A549 (cell line): ENCODE measurements around the gene TBC1D10A. TPM values are rescaled to one million over a fixed set of nuclear protein-coding genes. Genes with fewer than 3 reads are reported as not detected.

Experiments
- ATAC-seq, 2 experiments: fragments of 200-7000 bp in 1 of 2; fragments of >200 bp in 1 of 2; cut with Nextera tagmentation in 1 of 2; cut with Tn5 transposase in 1 of 2; 3 replicates each; pipeline versions ENCODE4 v1.8.0 to v1.9.1; 2018 to 2020; ENCODE audit warnings: mild to moderate bottlenecking in 1 of 2, moderate library complexity in 1 of 2
- CTCF ChIA-PET: fragments of 300-600 bp; sonication (Branson Sonifier 250); formaldehyde crosslinking; extraction: SDS; loops from one replicate; lab custom pipeline; 2021; ENCODE audit warnings: antibody characterized with exemption, inconsistent platforms; lab: Yijun Ruan, JAX
- POLR2A ChIA-PET: fragments of 350-600 bp; formaldehyde crosslinking; extraction: SDS; loops from one replicate; lab custom pipeline; 2021; ENCODE audit warnings: antibody characterized with exemption, inconsistent platforms; lab: Yijun Ruan, JAX
- DNase-seq, 2 experiments: peaks; one replicate each; pipeline versions ENCODE4 v3.0.0 to v3.0.0-alpha.2; 2011 to 2016; ENCODE audit warnings: low read depth in 1 of 2, low spot score in 1 of 2
- FAIRE-seq: peaks from 2 replicates; lab custom pipeline; 2011; peaks lifted over from hg19 to GRCh38; lab: Jason Lieb, UNC
- H3K27ac ChIP-seq, 2 experiments: fragments of >200 bp; sonication (Bioruptor Twin); formaldehyde crosslinking; 3 replicates each; pipeline ENCODE4 v1.5.1; 2016 to 2017
- H3K4me1 ChIP-seq: fragments of >200 bp; sonication (Bioruptor Twin); formaldehyde crosslinking; 3 replicates; pipeline ENCODE4 v1.6.1; 2016
- H3K4me2 ChIP-seq: fragments of >200 bp; sonication (Bioruptor Twin); formaldehyde crosslinking; 3 replicates; pipeline ENCODE4 v1.6.1; 2016
- H3K4me3 ChIP-seq: fragments of >200 bp; sonication (Bioruptor Twin); formaldehyde crosslinking; 3 replicates; pipeline ENCODE4 v1.5.1; 2016
- H3K9me3 ChIP-seq: fragments of >200 bp; sonication (Bioruptor Twin); formaldehyde crosslinking; 3 replicates; pipeline ENCODE4 v1.6.1; 2016
- BCL3 ChIP-seq: fragments of >200 bp; sonication (Bioruptor Twin); formaldehyde crosslinking; IDR thresholded peaks from 3 replicates; pipeline ENCODE4 v1.6.1; 2016
- CHD4 ChIP-seq: fragments of 200-600 bp; sonication (generic); IDR thresholded peaks from 2 replicates; pipeline ENCODE4 v1.6.1; 2016; ENCODE audit warnings: antibody characterized with exemption, mild to moderate bottlenecking, borderline replicate concordance
- CTCF ChIP-seq: fragments of >200 bp; sonication (Bioruptor Twin); formaldehyde crosslinking; IDR thresholded peaks from 3 replicates; pipeline ENCODE4 v1.5.1; 2016
- EHF ChIP-seq: fragments of 250-450 bp; sonication (Bioruptor Pico); IDR thresholded peaks from 2 replicates; pipeline ENCODE4 v1.5.0; 2020; ENCODE audit warnings: mild to moderate bottlenecking
- EHMT2 ChIP-seq: fragments of 200-600 bp; sonication (generic); IDR thresholded peaks from 2 replicates; pipeline ENCODE4 v1.6.1; 2016; ENCODE audit warnings: antibody characterized with exemption, low read depth, mild to moderate bottlenecking, moderate library complexity
- FOSB ChIP-seq: fragments of 250-450 bp; sonication (Bioruptor Pico); IDR thresholded peaks from 2 replicates; pipeline ENCODE4 v1.5.0; 2020; ENCODE audit warnings: mild to moderate bottlenecking, moderate library complexity
- FOSL2 ChIP-seq, 2 experiments: fragments of 450-650 bp in 1 of 2; fragments of >200 bp in 1 of 2; sonication (Bioruptor Twin) in 1 of 2; formaldehyde crosslinking; IDR thresholded peaks; 2 replicates each; pipeline versions ENCODE4 v1.5.0 to v1.6.1; 2016 to 2020; ENCODE audit warnings: mild to moderate bottlenecking in 1 of 2, moderate library complexity in 1 of 2
- FOXS1 ChIP-seq: fragments of 250-450 bp; sonication (Bioruptor Pico); IDR thresholded peaks from 2 replicates; pipeline ENCODE4 v1.5.0; 2020; ENCODE audit warnings: mild to moderate bottlenecking, moderate library complexity
- GATA3 ChIP-seq: IDR thresholded peaks from 2 replicates; pipeline ENCODE4 v1.6.1; 2012; ENCODE audit warnings: borderline replicate concordance
- HDAC2 ChIP-seq: fragments of 200-600 bp; sonication (generic); IDR thresholded peaks from 2 replicates; pipeline ENCODE4 v1.6.1; 2016
- JUN ChIP-seq, 2 experiments: fragments of >200 bp; sonication (Bioruptor Twin); formaldehyde crosslinking; IDR thresholded peaks; 2 replicates in 1 of 2; 3 replicates in 1 of 2; pipeline ENCODE4 v1.6.1; 2016 to 2017
- JUNB ChIP-seq: fragments of >200 bp; sonication (Bioruptor Twin); formaldehyde crosslinking; IDR thresholded peaks from 2 replicates; pipeline ENCODE4 v1.6.1; 2016
- KDM1A ChIP-seq: fragments of 200-600 bp; sonication (generic); IDR thresholded peaks from 2 replicates; pipeline ENCODE4 v1.6.1; 2016; ENCODE audit warnings: low read depth, mild to moderate bottlenecking
- MAFK ChIP-seq: fragments of 450-650 bp; IDR thresholded peaks from 2 replicates; pipeline ENCODE4 v1.6.1; 2014; ENCODE audit not compliant: partially characterized antibody
- PHF8 ChIP-seq: fragments of 200-600 bp; sonication (generic); IDR thresholded peaks from 2 replicates; pipeline ENCODE4 v1.6.1; 2016; ENCODE audit warnings: low read depth, mild to moderate bottlenecking, antibody characterized with exemption, moderate library complexity, borderline replicate concordance
- POLR2A ChIP-seq: IDR thresholded peaks from 2 replicates; pipeline ENCODE4 v1.6.1; 2012; ENCODE audit warnings: mild to moderate bottlenecking, low read length
- TFCP2L1 ChIP-seq: fragments of 250-450 bp; sonication (Bioruptor Pico); IDR thresholded peaks from 2 replicates; pipeline ENCODE4 v1.5.0; 2021; ENCODE audit warnings: mild to moderate bottlenecking
- ZFP36 ChIP-seq: fragments of 450-650 bp; IDR thresholded peaks from 2 replicates; pipeline ENCODE4 v1.6.1; 2014; ENCODE audit warnings: borderline replicate concordance; ENCODE audit not compliant: partially characterized antibody
- ZSCAN20 ChIP-seq: fragments of 250-450 bp; sonication (Bioruptor Pico); IDR thresholded peaks from 2 replicates; pipeline ENCODE4 v1.8.0; 2022; ENCODE audit warnings: mild to moderate bottlenecking, moderate library complexity
- WGBS: methylation state at CpG from one replicate; pipeline ENCODE4 v1.1.6; 2017; ENCODE audit errors: missing lambda C conversion rate; 5-methylcytosine and 5-hydroxymethylcytosine counted together
- polyA plus RNA-seq, 4 experiments: library from polyadenylated mRNA; depleted of rRNA in 3 of 4; stranded (reverse); fragments of >200 nt; fragmentation: RNase III in 1 of 4; extraction: RNeasy Plus Mini Kit Qiagen cat#74134 plus additional on column Dnase treatment in 1 of 4; gene quantifications; 2 replicates in 3 of 4; 3 replicates in 1 of 4; pipeline ENCODE4 v1.2.3, GENCODE V29; 2011 to 2017
- TF ChIP-seq, protein P1 (sequence below): fragments of 150-350 bp; IDR thresholded peaks from 2 replicates; pipeline ENCODE4 v1.6.1; 2014; ENCODE audit warnings: low read depth, mild to moderate bottlenecking, low read length
- TF ChIP-seq, protein P2 (sequence below): IDR thresholded peaks from 2 replicates; pipeline ENCODE4 v1.6.1; 2012
- TF ChIP-seq, protein P3 (sequence below): fragments of 250-450 bp; sonication (Bioruptor Pico); IDR thresholded peaks from 2 replicates; pipeline ENCODE4 v1.5.0; 2020; ENCODE audit warnings: low read depth, mild to moderate bottlenecking, moderate library complexity

Gene TBC1D10A
- polyA plus RNA-seq, 2 of the 4 experiments (the other 2 are of a cell fraction): 5.8 to 6.8 TPM

DNA sequence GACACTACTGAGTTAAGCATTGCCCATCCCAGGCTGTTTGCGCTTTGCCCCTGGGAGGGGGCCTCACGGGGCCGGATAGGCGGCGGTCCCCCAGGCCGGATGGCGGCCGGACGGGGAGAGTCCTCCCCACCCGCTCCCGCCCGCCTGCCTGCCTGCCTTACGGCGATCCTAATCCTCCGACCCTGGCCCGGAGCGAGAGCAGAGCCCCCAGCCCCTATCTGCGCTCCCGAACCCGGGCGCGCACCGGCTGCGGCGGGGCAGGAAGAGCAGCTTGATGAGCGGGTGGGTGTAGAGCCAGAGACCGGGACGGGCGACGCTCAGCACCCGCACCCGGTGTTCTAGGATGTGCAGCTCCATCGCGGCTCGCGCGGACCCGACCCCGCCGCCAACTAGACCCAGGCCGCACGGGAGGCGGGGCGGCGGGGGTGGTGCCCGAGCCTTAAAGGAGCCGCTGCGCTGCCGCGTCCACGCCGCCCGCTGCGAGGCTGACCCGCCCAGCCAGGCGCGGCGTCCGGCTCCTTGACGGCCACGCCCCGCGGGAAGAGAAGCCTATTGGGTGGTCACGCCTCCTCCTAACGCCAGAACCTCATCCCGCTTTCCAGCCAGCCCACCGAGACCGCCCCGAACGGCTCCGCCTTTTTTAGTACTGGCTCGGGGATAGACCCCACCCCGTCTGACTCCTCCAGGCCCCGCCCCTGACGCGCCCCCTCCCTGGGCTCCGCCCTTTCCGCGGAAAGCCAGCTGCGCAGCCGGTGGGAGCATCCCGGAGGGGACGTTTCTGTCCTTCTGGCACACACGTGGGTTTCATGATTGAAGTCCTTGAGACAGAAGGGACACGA is 37.4 kb downstream of the TBC1D10A start, which contains the start of gene CASTOR1:
Gene CASTOR1 (minus strand): TSS at position 365 of the 839 bp plus-strand sequence. CDS start 8 bp downstream, at position 357.
- FAIRE-seq (no peak), ATAC-seq (peak; percentile 74 to 80), DNase-seq (peak; percentile 96)
- peak within 1 kb of the TSS; percentile 92 for H3K4me2 ChIP-seq
- peak in 1 of 2 experiments; percentile 57; a peak in 2 of 5 replicates for TF ChIP-seq JUN (IDR thresholded peaks at IDR 0.05)
- TF ChIP-seq POLR2A: peak; percentile 36; the same call in 1 of the 2 replicates
- TF ChIP-seq PHF8: 0 out of 2 replicates have a peak, but pooled peaks have one; percentile 21
- TF ChIP-seq TFCP2L1 (CRISPR knock-in tag): no peak
- TF ChIP-seq, protein P1, sequence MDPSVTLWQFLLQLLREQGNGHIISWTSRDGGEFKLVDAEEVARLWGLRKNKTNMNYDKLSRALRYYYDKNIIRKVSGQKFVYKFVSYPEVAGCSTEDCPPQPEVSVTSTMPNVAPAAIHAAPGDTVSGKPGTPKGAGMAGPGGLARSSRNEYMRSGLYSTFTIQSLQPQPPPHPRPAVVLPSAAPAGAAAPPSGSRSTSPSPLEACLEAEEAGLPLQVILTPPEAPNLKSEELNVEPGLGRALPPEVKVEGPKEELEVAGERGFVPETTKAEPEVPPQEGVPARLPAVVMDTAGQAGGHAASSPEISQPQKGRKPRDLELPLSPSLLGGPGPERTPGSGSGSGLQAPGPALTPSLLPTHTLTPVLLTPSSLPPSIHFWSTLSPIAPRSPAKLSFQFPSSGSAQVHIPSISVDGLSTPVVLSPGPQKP: no peak
- TF ChIP-seq, protein P2, sequence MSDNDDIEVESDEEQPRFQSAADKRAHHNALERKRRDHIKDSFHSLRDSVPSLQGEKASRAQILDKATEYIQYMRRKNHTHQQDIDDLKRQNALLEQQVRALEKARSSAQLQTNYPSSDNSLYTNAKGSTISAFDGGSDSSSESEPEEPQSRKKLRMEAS: peak; percentile 24; the same call in 1 of the 2 replicates
- H3K4me3 ChIP-seq: peak within 1 kb of the TSS; percentile 72
- H3K27ac ChIP-seq: peak within 1 kb of the TSS; percentile 76 to 92
- ChIA-PET POLR2A (interaction anchor here (0.6 to 1.6 kb wide), 3 partner anchors 68 to 399 kb away, joined by 3 to 6 read pairs (median 4); partner anchors contain the start of genes CCDC157 and SF3A1), CTCF (interaction anchor here (1.1 to 3.8 kb wide), 16 partner anchors 11 to 268 kb away, joined by 3 to 37 read pairs (median 10); partner anchors contain the start of genes MTFP1 and RNF215)
- WGBS: 0% methylated on average over 9 of the region's 85 CpGs
- H3K9me3 ChIP-seq: no peaks in the 10 kb centered on the region
- peaks cover 39% of the 10 kb centered on the region for H3K4me1 ChIP-seq

- H3K4me2 ChIP-seq: peak overlapping the region; percentile 92
- no peaks in the 10 kb centered on the region for H3K9me3 ChIP-seq
- FAIRE-seq (no peak), DNase-seq (peak in 1 of 2 experiments; percentile 25), ATAC-seq (no peak)
- peak overlapping the region; percentile 72 for H3K4me3 ChIP-seq
- ChIA-PET POLR2A (interaction anchor here (0.5 to 1.6 kb wide), 4 partner anchors 38 to 135 kb away, joined by 3 to 6 read pairs (median 4); partner anchors contain the start of genes RNF215 and TBC1D10A), CTCF (interaction anchor here (0.6 to 4.0 kb wide), 56 partner anchors 9 to 370 kb away, joined by 3 to 37 read pairs (median 6); partner anchors contain the start of genes CCDC157, MTFP1, RNF215 and SF3A1)
- 5% methylated on average over 17 of the region's 27 CpGs for WGBS
- H3K4me1 ChIP-seq: peaks cover 40% of the 10 kb centered on the region
- peak overlapping the region; percentile 76 to 92 for H3K27ac ChIP-seq
- TF ChIP-seq JUNB (no peak), ZFP36 (peak; percentile 76), KDM1A (0 out of 2 replicates have a peak, but pooled peaks have one; percentile 11), FOSB (CRISPR knock-in tag) (0 out of 2 replicates have a peak, but pooled peaks have one; percentile 34), MAFK (no peak)
These were observed 38.2 kb downstream of the TBC1D10A start for GRCh38 chr22:30288419-30289140.

DNA sequence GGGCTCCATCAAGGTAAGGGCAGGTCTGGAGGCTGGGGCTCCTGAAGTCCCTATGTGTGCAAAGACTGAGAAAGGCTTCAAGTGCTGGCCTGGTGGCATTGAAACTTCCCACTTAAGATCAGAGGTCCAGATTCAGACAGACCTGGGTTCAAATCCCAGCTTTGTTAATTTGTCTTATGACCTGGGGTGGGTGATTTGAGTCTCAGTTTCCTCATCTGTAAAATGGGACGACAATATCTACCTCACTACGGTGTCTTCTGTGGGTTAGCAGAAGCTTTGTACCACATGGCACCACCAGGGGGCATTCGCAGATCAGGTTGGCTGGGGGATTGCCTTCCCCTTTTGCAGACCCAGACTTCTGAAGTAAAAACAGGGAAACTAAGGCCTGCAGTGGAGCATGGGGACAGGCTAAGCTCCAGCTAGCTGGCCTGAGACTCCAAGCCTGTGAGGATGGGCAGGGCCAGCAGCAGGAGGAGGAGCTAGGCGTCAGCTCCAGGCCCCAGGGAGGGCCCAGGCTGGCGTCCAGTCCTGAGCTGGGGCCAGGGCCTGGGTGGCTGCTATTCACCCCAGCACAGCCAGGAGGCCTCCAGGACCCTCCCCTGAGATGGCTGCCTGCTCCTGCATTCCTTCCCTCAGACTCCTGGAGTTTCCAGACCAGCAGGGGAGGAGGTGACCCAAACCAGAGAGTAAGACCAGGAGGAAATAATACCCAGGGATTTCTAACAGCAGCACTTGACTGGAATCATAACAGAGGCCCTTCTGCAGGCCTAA is 38.9 kb downstream of the TBC1D10A start:
- ChIA-PET POLR2A (interaction anchor here (0.5 to 1.6 kb wide), 4 partner anchors 39 to 136 kb away, joined by 3 to 6 read pairs (median 4); partner anchors contain the start of genes RNF215 and TBC1D10A), CTCF (interaction anchor here (0.6 to 4.0 kb wide), 63 partner anchors 9 to 371 kb away, joined by 3 to 37 read pairs (median 6); partner anchors contain the start of genes CCDC157, MTFP1, RNF215 and SF3A1)
- peaks cover 40% of the 10 kb centered on the region for H3K4me1 ChIP-seq
- H3K4me2 ChIP-seq: peak overlapping the region; percentile 92
- H3K4me3 ChIP-seq: peak overlapping the region; percentile 72
- WGBS: 51% methylated on average over 3 of the region's 5 CpGs
- peak; percentile 68 to 86 for ATAC-seq
- FAIRE-seq: no peak
- DNase-seq: peak; percentile 76 to 91
- H3K27ac ChIP-seq: peak overlapping the region; percentile 76 to 92
- no peaks in the 10 kb centered on the region for H3K9me3 ChIP-seq
- TF ChIP-seq BCL3: no peak
- TF ChIP-seq ZSCAN20 (CRISPR knock-in tag): no peak
- TF ChIP-seq CHD4: peak; percentile 94
- no peak for TF ChIP-seq EHMT2
- peak; percentile 92 for TF ChIP-seq HDAC2
- no peak for TF ChIP-seq FOSL2 (IDR thresholded peaks at IDR 0.05)
- TF ChIP-seq FOSL2 (CRISPR knock-in tag; IDR thresholded peaks at IDR 0.05): peak; percentile 10; the same call in 1 of the 2 replicates
- TF ChIP-seq GATA3: no peak
- 0 out of 2 replicates have a peak, but pooled peaks have one; percentile 12 for TF ChIP-seq FOXS1 (CRISPR knock-in tag)
- TF ChIP-seq EHF: peak; percentile 44; the same call in 1 of the 2 replicates
- TF ChIP-seq CTCF: peak; percentile 51
- no peak for TF ChIP-seq JUN (IDR thresholded peaks at IDR 0.05)
- TF ChIP-seq, protein P3, sequence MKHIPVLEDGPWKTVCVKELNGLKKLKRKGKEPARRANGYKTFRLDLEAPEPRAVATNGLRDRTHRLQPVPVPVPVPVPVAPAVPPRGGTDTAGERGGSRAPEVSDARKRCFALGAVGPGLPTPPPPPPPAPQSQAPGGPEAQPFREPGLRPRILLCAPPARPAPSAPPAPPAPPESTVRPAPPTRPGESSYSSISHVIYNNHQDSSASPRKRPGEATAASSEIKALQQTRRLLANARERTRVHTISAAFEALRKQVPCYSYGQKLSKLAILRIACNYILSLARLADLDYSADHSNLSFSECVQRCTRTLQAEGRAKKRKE: 0 out of 2 replicates have a peak, but pooled peaks have one; percentile 24
